IPS-15b (cell line): Measurements from ENCODE around the gene COL4A3.

Experiments
- H3K27me3 ChIP-seq: one replicate; pipeline ENCODE4 v1.6.1; 2013; ENCODE audit warnings: low read length; ENCODE audit not compliant: control insufficient read depth, insufficient read depth
- H3K36me3 ChIP-seq: one replicate; pipeline ENCODE4 v1.6.1; 2013; ENCODE audit warnings: low read length; ENCODE audit not compliant: control insufficient read depth, insufficient read depth
- H3K4me1 ChIP-seq: one replicate; pipeline ENCODE4 v1.6.1; 2013; ENCODE audit warnings: mild to moderate bottlenecking, low read length; ENCODE audit not compliant: control insufficient read depth, insufficient read depth
- H3K4me3 ChIP-seq: one replicate; pipeline ENCODE4 v1.5.1; 2013; ENCODE audit warnings: low read depth, low read length
- H3K9ac ChIP-seq: one replicate; pipeline ENCODE4 v1.6.1; 2013; ENCODE audit warnings: low read depth, mild to moderate bottlenecking, low read length
- H3K9me3 ChIP-seq: one replicate; pipeline ENCODE4 v1.6.1; 2013; ENCODE audit warnings: mild to moderate bottlenecking, low read length; ENCODE audit not compliant: control insufficient read depth, insufficient read depth

COL4A3 gene

GRCh38 chr2:227257820-227258219, 93.4 kb downstream of the COL4A3 start:
- no peaks in the 10 kb centered on the region for H3K36me3 ChIP-seq
- H3K9ac ChIP-seq: no peak overlapping the region
- H3K27me3 ChIP-seq: no peaks in the 10 kb centered on the region
- peaks cover 1% of the 10 kb centered on the region for H3K4me1 ChIP-seq
- H3K9me3 ChIP-seq: no peaks in the 10 kb centered on the region
- H3K4me3 ChIP-seq: no peak overlapping the region

GRCh38 chr2:227260041-227260440, 95.6 kb downstream of the COL4A3 start:
- H3K36me3 ChIP-seq: no peaks in the 10 kb centered on the region
- H3K4me1 ChIP-seq: no peaks in the 10 kb centered on the region
- no peaks in the 10 kb centered on the region for H3K9me3 ChIP-seq
- no peaks in the 10 kb centered on the region for H3K27me3 ChIP-seq
- no peak overlapping the region for H3K9ac ChIP-seq
- no peak overlapping the region for H3K4me3 ChIP-seq

- no peaks in the 10 kb centered on the region for H3K9me3 ChIP-seq
- no peaks in the 10 kb centered on the region for H3K4me1 ChIP-seq
- H3K27me3 ChIP-seq: no peaks in the 10 kb centered on the region
- H3K4me3 ChIP-seq: no peak overlapping the region
- H3K36me3 ChIP-seq: no peaks in the 10 kb centered on the region
- H3K9ac ChIP-seq: no peak overlapping the region
These were observed 103.1 kb downstream of the COL4A3 start for GRCh38 chr2:227267410-227268115.

- H3K36me3 ChIP-seq: no peaks in the 10 kb centered on the region
- H3K4me1 ChIP-seq: no peaks in the 10 kb centered on the region
- H3K4me3 ChIP-seq: no peak overlapping the region
- H3K9me3 ChIP-seq: no peaks in the 10 kb centered on the region
- no peak overlapping the region for H3K9ac ChIP-seq
- no peaks in the 10 kb centered on the region for H3K27me3 ChIP-seq
These were observed 116.5 kb downstream of the COL4A3 start for GRCh38 chr2:227280895-227281294.

GRCh38 chr2:227285741-227286236, 121.4 kb downstream of the COL4A3 start:
- Histone ChIP-seq H3K4me3 (no peak overlapping the region), H3K4me1 (no peaks in the 10 kb centered on the region), H3K27me3 (no peaks in the 10 kb centered on the region), H3K9me3 (no peaks in the 10 kb centered on the region), H3K9ac (no peak overlapping the region), H3K36me3 (no peaks in the 10 kb centered on the region)

GRCh38 chr2:227287771-227288170, 123.3 kb downstream of the COL4A3 start:
- Histone ChIP-seq H3K4me1 (no peaks in the 10 kb centered on the region), H3K9me3 (no peaks in the 10 kb centered on the region), H3K9ac (no peak overlapping the region), H3K27me3 (no peaks in the 10 kb centered on the region), H3K4me3 (no peak overlapping the region), H3K36me3 (no peaks in the 10 kb centered on the region)

- no peaks in the 10 kb centered on the region for H3K36me3 ChIP-seq
- H3K27me3 ChIP-seq: no peaks in the 10 kb centered on the region
- no peak overlapping the region for H3K9ac ChIP-seq
- no peaks in the 10 kb centered on the region for H3K4me1 ChIP-seq
- H3K9me3 ChIP-seq: no peaks in the 10 kb centered on the region
- H3K4me3 ChIP-seq: no peak overlapping the region
These were observed 127.9 kb downstream of the COL4A3 start for GRCh38 chr2:227292314-227292713.

- no peak overlapping the region for H3K9ac ChIP-seq
- no peaks in the 10 kb centered on the region for H3K36me3 ChIP-seq
- H3K9me3 ChIP-seq: no peaks in the 10 kb centered on the region
- no peaks in the 10 kb centered on the region for H3K4me1 ChIP-seq
- no peaks in the 10 kb centered on the region for H3K27me3 ChIP-seq
- no peak overlapping the region for H3K4me3 ChIP-seq
These were observed 129.1 kb downstream of the COL4A3 start for GRCh38 chr2:227293531-227293930.

GRCh38 chr2:227295806-227296205, 131.4 kb downstream of the COL4A3 start:
- Histone ChIP-seq H3K9me3 (no peaks in the 10 kb centered on the region), H3K27me3 (no peaks in the 10 kb centered on the region), H3K4me1 (no peaks in the 10 kb centered on the region), H3K36me3 (no peaks in the 10 kb centered on the region), H3K9ac (no peak overlapping the region), H3K4me3 (no peak overlapping the region)

- H3K4me1 ChIP-seq: no peaks in the 10 kb centered on the region
- H3K9ac ChIP-seq: no peak overlapping the region
- H3K4me3 ChIP-seq: no peak overlapping the region
- H3K36me3 ChIP-seq: no peaks in the 10 kb centered on the region
- no peaks in the 10 kb centered on the region for H3K27me3 ChIP-seq
- no peaks in the 10 kb centered on the region for H3K9me3 ChIP-seq
These were observed 132.4 kb downstream of the COL4A3 start for GRCh38 chr2:227296671-227297405.

GRCh38 chr2:227301523-227301922, 137.1 kb downstream of the COL4A3 start:
- Histone ChIP-seq H3K9me3 (no peaks in the 10 kb centered on the region), H3K36me3 (no peaks in the 10 kb centered on the region), H3K4me1 (no peaks in the 10 kb centered on the region), H3K4me3 (no peak overlapping the region), H3K27me3 (no peaks in the 10 kb centered on the region), H3K9ac (no peak overlapping the region)

- Histone ChIP-seq H3K36me3 (no peaks in the 10 kb centered on the region), H3K4me1 (no peaks in the 10 kb centered on the region), H3K9me3 (no peaks in the 10 kb centered on the region), H3K27me3 (no peaks in the 10 kb centered on the region), H3K4me3 (no peak overlapping the region), H3K9ac (no peak overlapping the region)
These were observed 144.4 kb downstream of the COL4A3 start for GRCh38 chr2:227308784-227309183.
